ENCODE results near the gene CDK14.

CDK14 gene

DNA sequence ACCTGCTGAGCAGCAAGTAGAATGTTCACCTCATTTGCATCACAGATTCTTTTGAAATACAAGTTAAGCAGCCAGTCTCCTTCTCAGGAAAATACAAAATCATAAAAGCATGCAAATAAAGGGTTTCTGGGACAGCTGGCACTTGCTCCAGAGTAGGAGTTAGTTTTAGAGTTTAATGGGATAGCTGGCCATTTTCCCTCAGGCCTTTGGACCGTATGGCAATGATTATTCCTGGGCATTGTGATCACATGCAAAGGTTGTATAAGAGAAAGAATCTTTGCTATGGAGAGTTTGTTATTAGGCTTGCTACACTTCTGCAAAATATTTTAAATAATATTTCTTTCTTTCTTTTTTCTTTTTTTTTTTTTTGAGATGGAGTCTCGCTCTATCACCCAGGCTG, 240.8 kb downstream of the CDK14 start:
- no peak for TF ChIP-seq CTCF (IDR thresholded peaks at IDR 0.05; ENCODE audit: low read depth, low read length)
- peak; percentile 59 for DNase-seq (ENCODE audit: extremely low read depth, low read depth)

GRCh38 chr7:90838799-90839198, 242.7 kb downstream of the CDK14 start:
- TF ChIP-seq CTCF (IDR thresholded peaks at IDR 0.05; ENCODE audit: low read depth, low read length) = no peak
- no peak for DNase-seq (ENCODE audit: extremely low read depth, low read depth)

DNA sequence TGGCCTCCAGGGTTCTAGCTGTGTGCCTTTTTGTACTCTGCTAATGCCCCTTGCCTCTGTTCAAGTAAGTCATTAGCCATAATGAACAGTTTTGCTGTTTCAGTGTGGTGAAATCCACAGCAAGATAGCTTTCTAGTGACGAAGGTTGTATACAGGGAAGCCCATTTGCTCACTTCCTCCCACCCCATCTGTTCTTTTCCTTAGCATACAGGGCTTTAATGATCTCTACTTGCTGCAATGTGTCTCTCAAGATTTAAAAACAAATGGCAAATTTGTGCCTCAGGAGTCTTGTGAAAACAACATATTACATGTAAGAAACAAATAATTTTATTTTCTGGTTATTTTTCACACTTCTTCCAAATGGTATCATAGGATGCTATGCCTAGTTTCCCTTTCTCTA, 243.2 kb downstream of the CDK14 start:
- TF ChIP-seq CTCF (IDR thresholded peaks at IDR 0.05; ENCODE audit: low read depth, low read length) = no peak
- no peak for DNase-seq (ENCODE audit: extremely low read depth, low read depth)

- TF ChIP-seq CTCF (IDR thresholded peaks at IDR 0.05; ENCODE audit: low read depth, low read length) = no peak
- no peak for DNase-seq (ENCODE audit: extremely low read depth, low read depth)
These were observed 243.7 kb downstream of the CDK14 start for GRCh38 chr7:90839727-90840291.

- no peak for TF ChIP-seq CTCF (IDR thresholded peaks at IDR 0.05; ENCODE audit: low read depth, low read length)
- no peak for DNase-seq (ENCODE audit: extremely low read depth, low read depth)
These were observed 245.8 kb downstream of the CDK14 start for GRCh38 chr7:90841759-90842429.

DNA sequence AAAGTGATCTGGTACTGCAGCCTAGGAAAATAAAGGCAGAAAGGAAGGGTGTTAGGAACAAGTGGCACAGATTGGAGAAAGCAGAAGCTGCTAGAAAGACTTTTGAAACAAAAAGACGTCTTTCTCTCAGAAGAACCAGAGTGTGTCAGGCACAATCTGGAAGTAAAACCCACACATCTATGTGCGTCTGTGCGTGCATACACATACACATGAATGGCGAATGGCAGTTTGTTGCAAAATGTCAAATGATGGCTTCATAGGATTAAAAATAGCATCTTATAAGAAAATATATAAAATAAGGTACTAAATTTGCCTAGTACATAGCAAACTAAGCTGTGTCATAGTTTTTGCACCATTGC, 246.3 kb downstream of the CDK14 start:
- TF ChIP-seq CTCF (IDR thresholded peaks at IDR 0.05; ENCODE audit: low read depth, low read length) = no peak
- no peak for DNase-seq (ENCODE audit: extremely low read depth, low read depth)

DNA sequence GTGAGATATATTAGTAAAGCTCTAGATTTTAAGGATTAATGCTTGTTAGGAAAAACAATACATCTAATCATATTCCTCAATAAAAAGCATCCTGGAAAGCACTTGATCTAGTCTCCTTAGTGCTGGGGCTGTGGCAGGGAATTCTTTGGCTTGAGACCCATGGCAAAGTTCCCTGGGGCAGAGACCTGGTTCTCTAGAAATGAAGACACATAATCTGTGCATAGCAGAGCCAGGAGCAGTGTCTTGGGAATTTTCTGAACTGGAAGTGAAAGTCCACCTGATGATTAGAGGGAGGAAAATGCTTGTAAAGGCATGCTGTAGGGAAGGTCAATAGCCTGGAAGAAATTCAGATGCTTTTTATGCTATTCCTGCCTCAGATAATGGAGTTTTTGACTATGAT, 247.4 kb downstream of the CDK14 start:
- DNase-seq (ENCODE audit: extremely low read depth, low read depth) = no peak
- TF ChIP-seq CTCF (IDR thresholded peaks at IDR 0.05; ENCODE audit: low read depth, low read length) = no peak

All from AG09319 (cell line).